K562 (cell line): Measurements from ENCODE around the gene KCNK18. TPM values are rescaled to one million over a fixed set of nuclear protein-coding genes. Genes with fewer than 3 reads are reported as not detected.
A peak's percentile ranks its signal among the peaks of the same experiment; 100 is the strongest.

Source experiments
- CHD7 ChIP-seq: fragments of 200-600 bp; sonication (generic); IDR thresholded peaks from one replicate; pipeline ENCODE4 v1.6.1; 2012; ENCODE audit warnings: mild to moderate bottlenecking, low read depth, low read length, inconsistent platforms
- HINFP ChIP-seq: fragments of 450-650 bp; conservative IDR thresholded peaks from 2 replicates; pipeline ENCODE4 v1.6.1; 2016; ENCODE audit warnings: missing genetic modification characterization, low read depth, mild to moderate bottlenecking, control low read depth, missing compliant biosample characterization
- POLR2H ChIP-seq: IDR thresholded peaks from 2 replicates; pipeline ENCODE4 v1.6.1; 2016; ENCODE audit warnings: missing genetic modification characterization, low read depth, mild to moderate bottlenecking, control low read depth, missing compliant biosample characterization, moderate library complexity
- SMC3 ChIP-seq: conservative IDR thresholded peaks from 2 replicates; pipeline ENCODE4 v1.6.1; 2011; ENCODE audit warnings: low read depth, low read length, improper control_type of control experiment; ENCODE audit not compliant: insufficient read depth
- polyA plus RNA-seq, 8 experiments: library from polyadenylated mRNA; depleted of rRNA in 4 of 8; stranded (reverse) in 5 of 8; unstranded in 3 of 8; fragments of >200 nt; fragmentation: Nextera tagmentation in 2 of 8; fragmentation: Illumina TruSeq in 1 of 8; extraction: Ambion mirVana in 2 of 8; extraction: Trizol in 1 of 8; gene quantifications; 2 replicates each; pipeline versions ENCODE4 v1.2.1 to v1.2.3, GENCODE V29; 2011 to 2014; ENCODE audit warnings: inconsistent platforms in 1 of 8, missing spikeins in 1 of 8
- total RNA-seq, 7 experiments: library from RNA; depleted of rRNA in 6 of 7; stranded (reverse); fragments of >200 nt in 6 of 7; fragmentation: Illumina TruSeq in 2 of 7; extraction: Trizol in 2 of 7; gene quantifications; 2 replicates each; pipeline versions ENCODE4 v1.2.1 to v1.2.3, GENCODE V29; 2011 to 2021; ENCODE audit warnings: low replicate concordance in 1 of 7

The KCNK18 gene
- total and polyA plus RNA-seq, 9 of the 15 experiments (the other 6 are each of a cell fraction or from before 2014, with no cell fraction given) = not detected

- TF ChIP-seq SMC3 (peak; percentile 58), POLR2H (no peak), HINFP (tag) (no peak), CHD7 (no peak)
Measured at GRCh38 chr10:117175901-117176534, 21.3 kb upstream of the KCNK18 start (continued).
